Activated CD4-positive, alpha-beta T cell treated with anti-CD3 and anti-CD28 coated beads, Interleukin-2, amount 10 ng/mL, durations not matched to agents 7 days and 5 days (primary cell): Measurements from ENCODE around the gene TTC21A. TPM values are rescaled to one million over a fixed set of nuclear protein-coding genes. Genes with fewer than 3 reads are reported as not detected.
A peak's percentile ranks its signal among the peaks of the same experiment; 100 is the strongest.

Source experiments
- CTCF ChIA-PET: fragments of 350-600 bp; sonication (Branson Sonifier 250); formaldehyde crosslinking; loops from one replicate; lab custom pipeline; 2021; ENCODE audit warnings: antibody characterized with exemption; lab: Charles Lee
- POLR2A ChIA-PET: fragments of 350-600 bp; sonication (Branson Sonifier 250); formaldehyde crosslinking; loops from one replicate; lab custom pipeline; 2021; ENCODE audit warnings: antibody characterized with exemption; lab: Charles Lee
- DNase-seq: peaks from one replicate; pipeline ENCODE4 v3.0.0-alpha.2; 2020
- H3K27ac Mint-ChIP-seq: one replicate; pipeline ENCODE4 v1.8.0; 2021; ENCODE audit warnings: mild to moderate bottlenecking, moderate library complexity, mixed read lengths
- H3K27me3 Mint-ChIP-seq: one replicate; pipeline ENCODE4 v1.8.0; 2021; ENCODE audit warnings: mixed read lengths
- H3K36me3 Mint-ChIP-seq: one replicate; pipeline ENCODE4 v1.8.0; 2021; ENCODE audit warnings: low read depth, mixed read lengths
- H3K4me1 Mint-ChIP-seq: one replicate; pipeline ENCODE4 v1.8.0; 2021; ENCODE audit warnings: mixed read lengths
- H3K4me3 Mint-ChIP-seq: one replicate; pipeline ENCODE4 v1.8.0; 2021; ENCODE audit warnings: mild to moderate bottlenecking, moderate library complexity, mixed read lengths
- H3K9me3 Mint-ChIP-seq: one replicate; pipeline ENCODE4 v1.8.0; 2021; ENCODE audit warnings: mixed read lengths
- total RNA-seq, 2 experiments: library from RNA; stranded (reverse); gene quantifications; one replicate each; pipeline ENCODE4 v1.2.3, GENCODE V29; 2021

Gene TTC21A
- total RNA-seq, 2 experiments from 2014 or later = 3.8 to 5.1 TPM

GRCh38 chr3:39133822-39134221, 26.3 kb downstream of the TTC21A start:
- no peaks in the 10 kb centered on the region for H3K4me1 Mint-ChIP-seq
- H3K27ac Mint-ChIP-seq = no peak overlapping the region
- DNase-seq = no peak
- POLR2A ChIA-PET = no interaction called here
- H3K9me3 Mint-ChIP-seq = no peaks in the 10 kb centered on the region
- no peak overlapping the region for H3K4me3 Mint-ChIP-seq
- H3K36me3 Mint-ChIP-seq = peaks cover 3% of the 10 kb centered on the region
- no peaks in the 10 kb centered on the region for H3K27me3 Mint-ChIP-seq
- CTCF ChIA-PET = interaction anchor here (0.6 to 2.2 kb wide), 7 partner anchors 9 to 158 kb away, joined by 3 to 10 read pairs (median 4); no protein-coding TSS in a partner anchor

GRCh38 chr3:39134305-39134704, 26.8 kb downstream of the TTC21A start:
- H3K4me3 Mint-ChIP-seq = no peak overlapping the region
- DNase-seq = no peak
- no peak overlapping the region for H3K27ac Mint-ChIP-seq
- no peaks in the 10 kb centered on the region for H3K27me3 Mint-ChIP-seq
- ChIA-PET CTCF (interaction anchor here (0.6 to 2.2 kb wide), 5 partner anchors 8 to 18 kb away, joined by 3 to 10 read pairs (median 4); no protein-coding TSS in a partner anchor), POLR2A (no interaction called here)
- peaks cover 3% of the 10 kb centered on the region for H3K36me3 Mint-ChIP-seq
- no peaks in the 10 kb centered on the region for H3K4me1 Mint-ChIP-seq
- H3K9me3 Mint-ChIP-seq = no peaks in the 10 kb centered on the region

DNA sequence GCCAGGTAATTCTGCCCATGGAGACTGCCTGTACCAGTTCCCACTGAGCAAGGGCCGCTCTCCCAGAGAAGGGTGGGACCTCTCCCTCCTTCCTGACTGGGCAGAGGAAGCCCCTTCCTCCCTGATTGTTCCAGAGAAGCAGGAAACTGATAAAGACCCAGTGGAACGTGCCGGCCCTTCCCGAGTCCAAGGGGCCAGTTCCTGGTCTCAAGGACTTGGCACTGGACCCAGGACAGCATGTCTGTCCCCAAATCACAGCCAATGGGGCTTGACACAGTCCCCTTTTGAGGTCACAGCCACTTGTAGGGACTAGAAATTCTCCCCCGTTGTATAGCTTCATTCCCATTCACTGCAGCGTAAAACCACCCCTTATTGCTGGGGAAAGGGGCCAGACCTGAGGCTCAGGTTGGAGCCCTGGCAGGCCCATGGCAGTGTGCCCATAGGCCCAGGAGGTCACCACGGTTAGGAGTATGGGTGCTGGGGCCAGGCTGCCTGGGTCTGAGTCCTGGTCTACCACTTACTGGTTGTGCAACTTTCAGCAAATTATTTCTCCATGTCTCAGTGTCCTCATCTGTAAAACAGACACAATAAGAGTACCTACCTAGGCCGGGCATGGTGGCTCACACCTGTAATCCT, 27.8 kb downstream of the TTC21A start:
- no peak for DNase-seq
- ChIA-PET POLR2A (no interaction called here), CTCF (interaction anchor here (1.9 to 2.2 kb wide), 2 partner anchors 9 to 10 kb away, joined by 4 to 10 read pairs; no protein-coding TSS in a partner anchor)
- H3K9me3 Mint-ChIP-seq = no peaks in the 10 kb centered on the region
- H3K36me3 Mint-ChIP-seq = peaks cover 3% of the 10 kb centered on the region
- H3K4me3 Mint-ChIP-seq = no peak overlapping the region
- no peaks in the 10 kb centered on the region for H3K27me3 Mint-ChIP-seq
- H3K4me1 Mint-ChIP-seq = no peaks in the 10 kb centered on the region
- no peak overlapping the region for H3K27ac Mint-ChIP-seq

GRCh38 chr3:39136533-39137434, 29.3 kb downstream of the TTC21A start:
- H3K9me3 Mint-ChIP-seq = no peaks in the 10 kb centered on the region
- peaks cover 6% of the 10 kb centered on the region for H3K36me3 Mint-ChIP-seq
- ChIA-PET CTCF (interaction anchor here (0.6 to 1.7 kb wide), 6 partner anchors 10 to 151 kb away, joined by 3 to 6 read pairs (median 4); no protein-coding TSS in a partner anchor), POLR2A (no interaction called here)
- no peaks in the 10 kb centered on the region for H3K27me3 Mint-ChIP-seq
- no peak overlapping the region for H3K4me3 Mint-ChIP-seq
- peaks cover 8% of the 10 kb centered on the region for H3K4me1 Mint-ChIP-seq
- H3K27ac Mint-ChIP-seq = no peak overlapping the region
- no peak for DNase-seq

DNA sequence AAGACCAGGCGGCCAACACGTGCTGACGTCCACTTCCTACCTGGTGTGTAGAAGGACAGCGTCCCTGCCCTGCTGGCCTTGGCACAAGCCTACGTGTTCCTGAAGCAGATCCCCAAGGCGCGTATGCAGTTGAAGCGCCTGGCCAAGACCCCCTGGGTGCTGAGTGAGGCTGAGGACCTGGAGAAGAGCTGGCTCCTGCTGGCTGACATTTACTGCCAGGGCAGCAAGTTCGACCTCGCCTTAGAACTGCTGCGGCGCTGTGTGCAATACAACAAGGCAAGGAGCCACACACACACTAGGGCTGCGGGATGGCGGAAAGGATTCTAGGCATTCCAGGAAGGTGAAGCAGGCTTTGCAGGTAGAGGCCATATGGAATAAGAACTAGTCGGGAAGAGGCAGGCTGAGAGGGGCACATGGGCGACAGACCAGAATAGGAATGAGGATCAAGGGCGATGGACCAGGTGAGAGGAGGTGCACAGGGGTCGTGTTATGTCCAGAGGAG, 30.0 kb downstream of the TTC21A start:
- peaks cover 10% of the 10 kb centered on the region for H3K36me3 Mint-ChIP-seq
- H3K4me1 Mint-ChIP-seq = peaks cover 13% of the 10 kb centered on the region
- no peak for DNase-seq
- no peak overlapping the region for H3K4me3 Mint-ChIP-seq
- ChIA-PET POLR2A (no interaction called here), CTCF (interaction anchor here (0.9 to 1.7 kb wide), 4 partner anchors 10 to 151 kb away, joined by 3 to 6 read pairs (median 4); no protein-coding TSS in a partner anchor)
- no peaks in the 10 kb centered on the region for H3K9me3 Mint-ChIP-seq
- H3K27me3 Mint-ChIP-seq = no peaks in the 10 kb centered on the region
- no peak overlapping the region for H3K27ac Mint-ChIP-seq

GRCh38 chr3:39137991-39138803, 30.7 kb downstream of the TTC21A start:
- Mint-ChIP-seq H3K9me3 (no peaks in the 10 kb centered on the region), H3K4me1 (peaks cover 16% of the 10 kb centered on the region), H3K36me3 (peaks cover 16% of the 10 kb centered on the region), H3K27ac (no peak overlapping the region), H3K27me3 (no peaks in the 10 kb centered on the region), H3K4me3 (no peak overlapping the region)
- no peak for DNase-seq
- ChIA-PET CTCF (interaction anchor here (0.6 to 1.7 kb wide), 5 partner anchors 9 to 150 kb away, joined by 3 to 6 read pairs (median 3); no protein-coding TSS in a partner anchor), POLR2A (no interaction called here)

GRCh38 chr3:39138804-39139415, 31.4 kb downstream of the TTC21A start:
- Mint-ChIP-seq H3K4me1 (peaks cover 16% of the 10 kb centered on the region), H3K4me3 (no peak overlapping the region), H3K36me3 (peaks cover 21% of the 10 kb centered on the region), H3K9me3 (no peaks in the 10 kb centered on the region), H3K27ac (no peak overlapping the region), H3K27me3 (no peaks in the 10 kb centered on the region)
- DNase-seq = no peak
- CTCF ChIA-PET = interaction anchor here (0.6 to 1.0 kb wide), 2 partner anchors 9 to 95 kb away, joined by 3 read pairs; no protein-coding TSS in a partner anchor
- POLR2A ChIA-PET = no interaction called here

DNA sequence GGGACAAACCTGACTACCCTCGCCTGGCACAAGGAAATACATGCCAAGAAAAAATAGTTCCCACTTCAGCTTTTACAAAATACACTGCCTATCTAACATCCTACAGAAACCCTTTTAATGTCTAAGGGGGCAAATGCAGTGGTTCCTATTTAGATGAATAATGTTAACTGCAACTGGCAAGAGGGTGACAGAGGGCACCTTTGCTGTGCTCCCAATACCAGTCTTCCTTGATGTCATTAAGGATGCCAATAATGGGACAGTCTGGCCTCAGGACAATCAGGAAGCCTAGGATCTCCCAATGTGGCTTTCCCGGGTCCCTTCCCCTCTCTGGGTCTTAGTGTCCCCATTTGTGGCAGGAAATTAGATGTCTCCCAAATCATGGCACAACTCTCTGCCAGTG, 32.0 kb downstream of the TTC21A start:
- Mint-ChIP-seq H3K36me3 (peaks cover 26% of the 10 kb centered on the region), H3K4me3 (no peak overlapping the region), H3K27ac (no peak overlapping the region), H3K9me3 (no peaks in the 10 kb centered on the region), H3K27me3 (no peaks in the 10 kb centered on the region), H3K4me1 (peaks cover 17% of the 10 kb centered on the region)
- no peak for DNase-seq
- POLR2A ChIA-PET = no interaction called here
- CTCF ChIA-PET = interaction anchor here (1.0 kb wide), 1 partner anchor 10 kb away, joined by 3 read pairs; no protein-coding TSS in a partner anchor

DNA sequence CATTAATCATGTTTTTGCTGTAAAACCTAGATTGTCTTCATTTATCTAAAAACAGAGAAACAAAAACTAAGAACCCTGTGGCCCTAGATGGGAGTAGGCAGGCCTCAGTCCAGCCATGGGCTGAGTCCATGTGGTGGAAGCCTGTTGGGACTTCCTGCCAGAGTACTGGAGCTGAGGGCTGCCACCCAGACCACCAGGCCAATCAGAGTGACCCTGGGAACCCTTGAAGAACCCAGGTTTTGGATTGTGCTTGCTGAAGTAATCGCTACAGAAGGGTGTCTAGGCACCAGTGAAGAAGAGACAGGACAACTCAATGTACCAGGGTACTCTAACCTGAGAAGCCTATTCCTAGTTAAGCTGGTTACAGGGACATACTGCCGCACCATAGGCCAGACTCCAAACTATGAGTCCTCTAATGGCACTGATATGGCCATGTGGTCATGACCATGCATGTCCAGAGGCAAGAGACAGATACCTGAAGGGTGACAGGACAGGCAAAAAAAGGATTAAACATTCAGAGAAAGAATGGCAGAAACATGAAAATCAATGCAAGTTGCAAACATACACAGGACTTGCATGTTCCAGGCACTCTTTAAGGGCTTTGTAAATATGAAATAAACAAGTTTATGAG, 33.0 kb downstream of the TTC21A start:
- H3K9me3 Mint-ChIP-seq = no peaks in the 10 kb centered on the region
- H3K36me3 Mint-ChIP-seq = peaks cover 32% of the 10 kb centered on the region
- POLR2A ChIA-PET = no interaction called here
- H3K4me3 Mint-ChIP-seq = no peak overlapping the region
- no peak for DNase-seq
- no peaks in the 10 kb centered on the region for H3K27me3 Mint-ChIP-seq
- peak overlapping the region; percentile 65 for H3K27ac Mint-ChIP-seq
- peaks cover 20% of the 10 kb centered on the region for H3K4me1 Mint-ChIP-seq
- CTCF ChIA-PET = interaction anchor here (1.1 kb wide), 1 partner anchor 18 kb away, joined by 3 read pairs; no protein-coding TSS in a partner anchor

DNA sequence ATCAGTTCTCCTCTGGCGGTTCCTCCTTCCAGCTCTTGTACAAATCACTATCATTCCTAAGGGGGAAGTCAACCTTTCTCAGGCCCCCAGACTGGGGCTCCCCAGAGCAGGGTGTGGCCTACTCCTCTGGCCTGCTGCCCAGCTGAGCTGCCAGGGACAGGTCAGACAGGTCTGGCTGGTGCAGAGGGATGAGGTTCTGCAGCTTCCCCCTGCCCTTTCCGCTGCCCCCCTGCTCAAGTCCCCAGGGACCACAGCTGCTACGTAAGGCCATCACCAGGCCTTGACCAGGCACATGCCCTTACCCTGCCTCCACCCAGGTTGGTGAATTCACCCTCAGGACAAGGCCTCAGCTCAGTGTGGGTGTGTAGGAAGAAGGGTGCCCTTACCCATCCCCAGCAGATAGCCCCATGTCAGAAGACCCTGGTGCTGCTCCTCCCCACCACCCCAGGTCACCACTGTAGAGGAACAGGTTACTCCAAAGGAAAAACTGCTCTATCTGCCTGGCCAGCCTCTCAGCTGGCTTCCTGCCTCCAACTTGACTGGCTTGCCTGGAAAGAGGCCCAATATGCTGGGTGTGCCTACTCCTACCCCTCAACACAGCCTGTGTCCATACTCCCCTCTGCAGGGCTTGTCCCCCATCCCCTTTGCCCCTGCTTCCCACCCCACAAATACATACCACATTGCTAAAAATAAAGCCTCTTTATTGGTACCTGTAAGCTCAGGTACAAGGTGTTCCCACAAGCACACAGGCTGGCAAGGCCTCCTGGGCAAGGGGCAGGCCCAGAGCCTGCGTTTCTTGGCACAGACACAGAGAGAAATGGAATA, 33.9 kb downstream of the TTC21A start:
- H3K36me3 Mint-ChIP-seq = peaks cover 39% of the 10 kb centered on the region
- ChIA-PET POLR2A (no interaction called here), CTCF (interaction anchor here (1.1 to 1.3 kb wide), 3 partner anchors 8 to 17 kb away, joined by 3 to 4 read pairs (median 3); no protein-coding TSS in a partner anchor)
- peak overlapping the region; percentile 5 for H3K27ac Mint-ChIP-seq
- no peaks in the 10 kb centered on the region for H3K9me3 Mint-ChIP-seq
- peaks cover 27% of the 10 kb centered on the region for H3K4me1 Mint-ChIP-seq
- no peaks in the 10 kb centered on the region for H3K27me3 Mint-ChIP-seq
- H3K4me3 Mint-ChIP-seq = no peak overlapping the region
- no peak for DNase-seq

GRCh38 chr3:39142067-39142466, 34.6 kb downstream of the TTC21A start:
- ChIA-PET POLR2A (no interaction called here), CTCF (interaction anchor here (1.2 to 1.3 kb wide), 2 partner anchors 8 to 9 kb away, joined by 3 to 4 read pairs; no protein-coding TSS in a partner anchor)
- Mint-ChIP-seq H3K36me3 (peaks cover 46% of the 10 kb centered on the region), H3K4me1 (peaks cover 34% of the 10 kb centered on the region), H3K27me3 (no peaks in the 10 kb centered on the region), H3K4me3 (no peak overlapping the region), H3K27ac (no peak overlapping the region), H3K9me3 (no peaks in the 10 kb centered on the region)
- no peak for DNase-seq
